Breast epithelium (tissue), 3 donors: ENCODE measurements around the gene PRLR.

Experiments
- CTCF ChIP-seq, 3 donors: fragments of 450-650 bp; IDR thresholded peaks; one replicate each; pipeline ENCODE4 v1.5.1; 2016 to 2017; ENCODE audit warnings: antibody characterized with exemption in 3 of 3, mild to moderate bottlenecking in 3 of 3, moderate library complexity in 3 of 3
- POLR2A ChIP-seq: fragments of 450-650 bp; IDR thresholded peaks from one replicate; pipeline ENCODE4 v1.6.1; 2016; ENCODE audit warnings: antibody characterized with exemption, mild to moderate bottlenecking, moderate library complexity
- POLR2AphosphoS5 ChIP-seq, 3 donors: sonication (generic); formaldehyde crosslinking; IDR thresholded peaks; one replicate each; pipeline ENCODE4 v1.6.1; 2017; ENCODE audit warnings: antibody characterized with exemption in 3 of 3

DNA sequence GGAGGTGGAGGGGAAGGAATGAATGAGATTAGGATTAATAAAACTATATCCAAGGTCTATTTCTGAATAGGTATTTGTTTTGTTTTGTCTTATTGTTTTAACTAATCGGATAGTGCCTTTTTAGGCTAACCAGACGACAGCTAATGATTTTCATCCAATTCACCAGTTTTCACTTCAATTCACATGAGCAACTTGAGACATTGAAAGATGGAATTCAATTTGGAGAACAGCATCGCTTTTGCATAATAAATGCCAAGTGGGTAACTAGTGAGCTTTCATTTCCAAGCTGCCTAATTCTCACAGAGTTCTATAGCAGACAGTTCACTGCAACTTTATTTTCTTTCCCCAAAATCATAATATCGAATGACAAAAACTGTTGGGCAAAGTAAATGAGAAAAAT is 187.5 kb downstream of the PRLR start:
- TF ChIP-seq POLR2A: no peak
- no peak for TF ChIP-seq CTCF (IDR thresholded peaks at IDR 0.05)
- TF ChIP-seq POLR2AphosphoS5 (IDR thresholded peaks at IDR 0.05): no peak
